Endothelial cell of hepatic sinusoid (primary cell): ENCODE data around the gene PHF11.

Experiments
- in situ Hi-C: cut with HindIII; loops from 2 replicates; pipeline ENCODE4 v1.10.0; 2017; ENCODE audit warnings: low sequenced_read_pairs

Gene PHF11

DNA sequence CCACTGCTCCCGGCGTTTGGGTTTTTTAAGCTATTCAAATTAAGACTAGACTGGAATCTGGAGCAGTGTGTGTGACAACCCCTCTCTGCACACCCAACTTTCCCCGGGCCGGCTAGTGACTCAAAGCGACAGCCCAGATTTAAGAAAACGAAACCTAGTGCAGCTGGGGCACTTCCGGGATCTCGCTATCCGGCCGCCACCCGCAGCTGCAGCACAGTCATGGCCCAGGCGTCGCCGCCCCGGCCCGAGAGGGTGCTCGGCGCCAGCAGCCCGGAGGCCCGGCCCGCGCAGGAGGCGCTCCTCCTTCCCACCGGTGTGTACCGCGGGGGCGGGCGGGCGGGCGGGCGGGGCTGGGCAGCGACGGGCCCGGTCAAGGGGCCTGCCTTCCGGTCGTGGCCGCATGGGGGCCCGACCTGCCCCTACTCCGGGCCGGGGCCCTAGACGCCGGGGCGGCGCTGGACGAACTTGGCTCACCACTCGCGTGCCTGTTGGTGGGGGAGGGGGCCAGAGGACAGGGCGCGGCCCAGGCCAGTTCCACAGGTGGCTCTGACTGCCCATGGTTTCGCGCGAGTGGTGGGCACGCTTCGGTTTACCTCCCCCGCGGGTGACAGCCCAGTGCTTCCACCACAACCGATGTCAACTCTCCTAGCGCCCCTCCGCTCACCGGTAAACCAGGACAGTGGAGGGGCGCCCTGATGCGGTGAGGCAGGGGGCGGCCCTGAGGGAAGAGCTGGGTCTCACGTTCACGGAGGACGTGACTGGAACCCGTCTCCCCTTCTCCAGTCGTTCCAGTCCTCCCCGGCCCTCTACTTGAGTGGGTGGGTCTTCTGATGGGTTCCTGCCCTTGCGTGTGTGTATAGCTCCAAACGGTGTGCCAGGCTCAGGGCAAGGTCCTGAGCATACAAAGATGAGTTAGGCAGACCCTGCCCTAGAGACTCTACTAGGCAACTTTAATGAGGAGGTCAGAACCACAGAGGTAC is at the start of gene PHF11:
TSS of gene PHF11 (plus strand) at position 171 of the 980 bp plus-strand sequence. CDS start at position 220, 49 bp downstream.
- in situ Hi-C loops: no loop called here

DNA sequence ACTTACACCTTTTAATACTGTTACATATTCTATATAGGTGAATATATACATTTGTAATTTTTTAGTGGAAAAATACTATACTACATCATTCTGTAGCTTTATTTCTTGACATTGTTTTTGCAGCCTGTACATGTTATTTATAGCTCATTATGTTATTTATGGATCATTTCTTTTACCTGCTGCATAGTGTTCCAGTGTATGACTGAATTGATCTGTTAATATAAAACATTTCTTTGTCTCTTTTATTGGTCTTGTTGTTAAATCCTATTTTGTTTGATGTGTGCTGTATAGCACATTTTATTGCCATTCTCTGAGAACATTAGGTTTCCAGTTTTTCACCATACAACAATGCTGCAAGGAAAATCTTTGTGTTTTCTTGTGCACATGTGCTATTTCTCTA is 49.3 kb upstream of the PHF11 start:
- in situ Hi-C loops: loop anchor here (5.0 kb wide), 1 partner anchor 46 kb away; no protein-coding TSS in a partner anchor

DNA sequence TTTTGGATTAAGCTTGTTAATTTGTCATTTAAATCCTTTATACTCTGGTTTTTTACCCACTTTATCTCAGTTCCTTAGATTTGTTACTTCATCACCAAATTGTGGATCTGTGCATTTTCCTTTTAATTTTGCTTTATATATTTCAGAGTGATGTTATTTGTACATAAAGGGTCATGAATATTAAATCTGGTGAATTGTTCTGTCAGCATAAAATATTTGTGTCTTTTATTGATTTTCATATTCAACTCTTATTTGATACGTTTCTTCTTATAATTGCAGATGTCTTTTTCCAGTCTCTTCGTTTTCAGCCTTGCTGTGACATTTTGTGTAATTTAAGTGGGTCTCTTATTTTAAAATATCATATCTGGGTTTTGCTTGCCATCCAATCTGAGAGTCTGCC is 47.0 kb upstream of the PHF11 start:
- in situ Hi-C loops: loop anchor here (5.0 kb wide), 1 partner anchor 44 kb away; no protein-coding TSS in a partner anchor

DNA sequence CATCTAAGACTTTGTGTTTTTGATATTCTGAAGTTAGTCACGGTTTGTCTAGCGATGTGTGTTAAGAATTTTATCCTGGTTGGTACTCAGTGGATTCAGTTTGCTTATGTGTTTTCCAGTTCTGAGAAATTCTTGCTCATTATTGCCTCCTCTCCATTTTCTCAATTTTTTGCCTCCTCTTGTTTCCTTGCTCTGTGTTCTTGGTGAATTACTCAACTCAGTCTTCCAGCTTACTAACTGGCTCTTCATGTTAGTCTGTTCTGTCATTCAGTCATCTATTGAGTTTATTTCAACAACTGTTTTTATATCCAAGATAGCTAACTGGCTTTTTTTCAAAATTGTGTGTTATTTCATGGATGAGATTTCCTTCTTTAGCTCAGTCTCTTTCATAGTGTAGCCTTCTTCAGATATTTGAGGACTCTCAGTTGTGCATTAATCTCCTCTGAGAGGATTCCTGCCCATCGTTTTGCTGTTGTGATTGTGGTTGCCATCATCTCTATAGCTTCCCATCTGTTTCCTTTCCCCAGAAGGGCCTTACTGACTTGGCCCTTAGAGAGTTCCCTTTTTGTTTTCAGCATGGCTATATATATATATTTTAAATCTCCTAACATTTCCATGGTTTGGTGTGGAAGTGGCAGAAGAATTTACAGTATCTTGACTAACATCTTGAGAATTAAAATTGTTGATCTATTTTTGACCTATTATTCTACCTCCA is 45.5 kb upstream of the PHF11 start:
- in situ Hi-C loops: no loop called here

DNA sequence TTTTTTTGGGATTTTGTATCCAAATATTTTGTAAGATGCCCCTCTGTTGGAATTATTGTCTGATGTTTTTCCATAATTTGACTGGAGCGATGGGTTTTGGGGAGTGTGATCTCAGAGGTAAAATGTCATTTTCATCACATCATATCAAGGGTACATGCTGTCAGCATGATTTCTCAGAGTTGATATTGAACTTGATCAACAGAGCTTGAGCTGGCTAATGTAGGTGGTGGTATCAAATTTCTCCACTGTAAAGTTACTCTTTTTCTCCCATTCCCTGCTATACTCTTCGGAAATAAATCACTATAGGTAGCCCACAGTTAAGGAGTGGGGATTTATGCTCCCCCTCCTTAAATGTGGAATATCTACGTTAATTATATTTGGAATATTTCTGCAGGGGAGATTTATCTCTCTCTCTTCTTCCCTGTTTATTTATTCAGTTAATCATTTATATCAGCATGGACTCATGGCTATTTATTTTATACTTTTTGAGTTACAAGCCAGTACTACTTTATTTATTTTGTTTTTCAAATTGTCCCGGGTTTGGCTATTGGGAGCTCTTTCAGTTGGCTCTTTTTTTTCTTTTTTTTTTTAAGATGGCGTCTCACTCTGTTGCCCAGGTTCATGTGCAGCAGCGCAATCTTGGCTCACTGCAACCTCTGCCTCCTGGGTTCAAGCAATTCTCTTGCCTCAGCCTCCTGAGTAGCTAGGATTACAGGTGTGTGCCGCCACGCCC is 42.9 kb upstream of the PHF11 start:
- in situ Hi-C loops: no loop called here

DNA sequence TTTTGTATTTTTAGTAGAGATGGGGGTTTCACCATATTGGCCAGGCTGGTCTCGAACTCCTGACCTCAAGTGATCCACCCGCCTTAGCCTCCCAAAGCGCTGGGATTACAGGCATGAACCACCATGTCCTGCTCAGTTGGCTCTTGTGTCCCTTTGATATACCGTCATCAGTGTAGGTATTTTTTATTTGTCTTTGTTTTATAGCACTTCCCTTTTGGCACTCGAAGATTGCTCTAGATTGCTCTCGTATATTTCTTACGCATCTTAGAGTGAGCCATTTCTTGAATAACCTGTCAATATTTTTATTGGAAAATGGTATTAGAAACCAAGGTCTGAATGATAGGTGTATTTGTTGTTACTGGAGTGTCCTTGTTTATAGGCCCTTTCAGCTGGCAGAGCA is 42.3 kb upstream of the PHF11 start:
- in situ Hi-C loops: no loop called here

DNA sequence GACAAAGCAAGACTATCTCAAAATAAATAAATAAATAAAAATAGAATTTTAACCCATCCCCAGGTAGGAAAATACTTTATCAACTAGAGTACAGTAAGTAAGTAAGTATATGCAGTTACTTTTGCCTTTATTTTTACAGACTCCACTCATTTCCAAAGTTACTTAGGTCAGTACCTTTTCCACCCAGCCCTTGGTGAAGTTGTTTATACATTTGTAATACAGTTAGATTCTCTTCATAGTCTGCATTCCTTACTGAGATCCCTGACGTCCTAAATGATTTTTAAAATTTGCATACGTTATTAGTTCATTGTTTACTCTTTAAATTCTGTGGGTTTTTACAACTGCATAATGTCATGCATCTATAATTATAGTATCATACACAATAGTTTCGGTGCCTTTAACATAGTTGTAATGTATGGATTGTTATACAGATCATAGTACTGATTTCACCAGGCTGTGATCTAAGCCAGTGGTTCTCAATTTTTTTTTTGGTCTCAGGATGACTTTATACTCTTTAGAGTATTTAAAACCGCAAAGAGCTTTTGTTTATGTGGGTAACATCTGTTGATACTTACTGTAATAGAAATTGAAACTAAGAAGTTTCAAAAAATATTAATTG is 41.3 kb upstream of the PHF11 start:
- in situ Hi-C loops: loop anchor here (5.0 kb wide), 1 partner anchor 73 kb away; no protein-coding TSS in a partner anchor

DNA sequence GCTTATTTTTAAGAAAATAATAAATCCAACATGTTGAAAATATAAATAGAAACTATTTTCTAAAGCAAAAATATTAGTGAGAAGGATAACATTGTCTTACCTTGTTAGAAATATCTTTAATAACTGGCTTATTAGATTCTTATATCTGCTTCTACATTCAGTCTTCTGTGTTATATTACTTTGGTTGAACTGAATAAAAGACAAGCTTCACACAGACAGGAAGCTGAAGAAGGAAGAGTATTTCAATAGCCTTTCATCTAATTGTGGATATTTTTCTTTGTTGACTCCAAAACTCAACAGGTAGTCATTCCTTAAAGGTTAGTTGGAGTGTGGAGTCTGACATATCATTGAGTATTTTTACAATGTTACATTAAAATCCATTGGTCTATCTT is 40.8 kb upstream of the PHF11 start:
- in situ Hi-C loops: loop anchor here (5.0 kb wide), 1 partner anchor 72 kb away; no protein-coding TSS in a partner anchor

DNA sequence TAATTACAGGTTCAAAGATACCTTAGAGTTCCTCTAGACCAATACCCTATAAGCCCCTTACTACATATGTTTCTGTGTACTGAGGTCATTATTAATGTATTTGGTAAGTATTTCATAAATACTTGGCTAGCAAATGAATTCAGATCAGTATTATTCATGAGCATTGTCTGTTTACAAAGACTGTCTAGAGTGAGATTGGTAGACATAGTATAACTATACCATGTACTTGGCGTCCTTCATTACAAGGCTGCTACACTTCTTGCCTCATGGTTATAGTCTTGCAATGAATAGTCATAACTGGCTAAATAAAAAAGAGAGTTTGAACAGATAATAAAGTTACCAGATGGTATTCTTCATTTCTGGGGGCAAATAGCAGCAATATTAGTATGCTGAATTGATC is 39.6 kb upstream of the PHF11 start:
- in situ Hi-C loops: loop anchor here (5.0 kb wide), 1 partner anchor 71 kb away; no protein-coding TSS in a partner anchor

DNA sequence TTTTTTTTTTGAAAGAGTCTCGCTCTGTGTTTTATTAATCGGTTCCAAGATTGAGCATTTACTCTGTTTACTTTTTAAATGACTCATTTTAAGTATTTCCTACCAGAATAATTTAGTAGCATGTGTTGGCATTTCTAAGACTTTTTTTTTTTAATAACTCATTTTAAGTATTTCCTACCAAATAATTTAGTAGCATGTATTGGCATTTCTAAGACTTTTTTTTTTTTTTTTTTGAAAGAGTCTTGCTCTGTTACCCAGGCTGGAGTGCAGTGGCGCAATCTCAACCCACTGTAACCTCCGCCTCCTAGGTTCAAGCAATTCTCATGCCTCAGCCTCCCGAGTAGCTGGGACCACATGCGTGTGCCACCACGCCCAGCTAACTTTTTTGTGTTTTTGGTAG is 38.5 kb upstream of the PHF11 start:
- in situ Hi-C loops: loop anchor here (5.0 kb wide), 1 partner anchor 70 kb away; no protein-coding TSS in a partner anchor

DNA sequence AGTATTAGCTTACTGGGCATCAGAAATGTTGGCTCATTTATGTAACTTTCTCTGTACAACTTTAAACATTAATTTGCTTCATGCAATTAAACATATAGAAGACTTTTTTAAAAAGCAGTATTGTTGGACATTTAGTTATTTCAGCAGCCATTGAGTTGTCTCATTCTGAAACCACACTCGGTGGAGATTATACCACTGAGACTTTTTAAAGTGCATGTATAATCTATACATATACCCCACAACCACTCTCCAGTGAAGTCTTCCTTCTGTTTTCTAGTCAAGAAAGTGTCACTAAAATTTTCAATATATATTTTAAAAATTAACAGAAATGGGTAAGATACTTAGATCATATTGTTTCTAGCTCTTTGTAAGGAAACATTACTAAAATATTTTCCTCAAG is 36.2 kb upstream of the PHF11 start:
- in situ Hi-C loops: loop anchor here (5.0 kb wide), 1 partner anchor 68 kb away; no protein-coding TSS in a partner anchor

DNA sequence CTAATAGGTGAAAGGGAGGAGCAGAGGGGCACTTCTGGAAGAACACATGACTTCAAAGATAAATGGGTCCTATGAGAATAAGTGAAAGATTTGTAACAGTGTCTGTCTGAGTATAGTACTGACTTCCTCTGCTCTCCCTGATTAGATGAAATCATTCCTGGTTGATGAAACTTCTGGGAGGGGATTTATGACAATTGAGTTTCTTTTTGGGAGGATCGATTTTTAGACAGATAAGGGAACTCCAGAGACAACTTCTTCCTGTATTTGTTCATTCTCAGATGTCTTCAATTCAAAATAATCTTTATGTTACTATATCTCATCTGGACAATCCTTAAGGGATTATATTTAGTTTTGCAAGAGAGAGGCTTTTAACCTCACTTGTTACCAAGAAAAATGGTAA is 31.7 kb upstream of the PHF11 start:
- in situ Hi-C loops: no loop called here

DNA sequence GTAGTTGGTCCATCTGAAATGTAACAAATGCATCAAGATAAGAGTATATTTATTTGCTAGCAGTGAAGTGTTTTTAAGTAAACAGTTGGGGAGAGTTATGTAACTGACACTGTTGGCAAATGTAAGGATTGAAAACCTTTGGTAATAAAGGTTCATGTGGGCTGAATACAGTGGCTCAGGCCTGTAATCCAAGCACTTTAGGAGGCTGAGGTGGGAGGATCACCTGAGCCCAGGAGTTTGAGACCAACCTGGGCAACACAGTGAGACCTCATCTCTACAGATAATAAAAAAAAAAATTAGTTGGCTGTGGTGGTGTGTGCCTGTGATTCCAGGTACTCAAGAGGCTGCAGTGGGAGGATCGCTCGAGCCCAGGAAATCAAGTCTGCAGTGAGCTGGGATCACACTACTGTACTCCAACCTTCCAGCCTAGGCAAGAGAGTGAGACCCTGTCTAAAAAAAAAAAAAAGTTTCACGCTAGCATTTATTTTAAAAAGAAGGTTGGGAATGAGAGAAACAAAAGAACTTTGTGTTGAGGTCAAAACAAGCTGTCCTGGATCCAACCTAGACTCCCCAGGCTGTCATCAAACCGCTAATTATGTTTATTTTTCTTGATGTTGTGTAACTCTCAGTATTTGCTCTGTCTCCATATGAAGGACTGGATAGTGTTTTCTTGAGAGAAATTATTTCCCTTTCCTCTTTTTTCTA is 31.0 kb upstream of the PHF11 start:
- in situ Hi-C loops: no loop called here

DNA sequence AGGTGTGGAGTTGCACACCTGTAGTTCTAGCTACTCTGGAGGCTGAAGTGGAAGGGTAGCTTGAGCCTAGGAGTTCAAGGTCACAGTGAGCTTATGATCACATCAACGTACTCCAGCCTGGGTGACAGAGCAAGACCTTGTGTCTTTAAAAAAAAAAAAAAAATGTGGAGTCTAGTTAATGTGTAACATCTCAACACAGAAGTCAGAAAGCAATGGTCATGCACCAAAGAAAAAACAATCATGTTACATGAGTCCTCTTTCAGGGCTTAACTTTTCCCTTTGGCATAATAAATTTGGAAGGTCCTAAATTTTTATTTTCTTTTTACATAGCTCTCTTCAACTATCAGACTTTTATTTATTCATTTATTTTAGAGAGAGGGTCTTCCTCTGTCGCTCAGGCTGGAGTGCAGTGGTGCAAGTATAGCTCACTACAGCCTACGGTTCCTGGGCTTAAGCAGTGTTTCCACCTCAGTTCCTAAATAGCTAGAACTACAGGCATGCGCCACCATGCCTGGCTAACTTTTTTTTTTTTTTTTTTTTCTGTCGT is 29.4 kb upstream of the PHF11 start:
- in situ Hi-C loops: no loop called here

DNA sequence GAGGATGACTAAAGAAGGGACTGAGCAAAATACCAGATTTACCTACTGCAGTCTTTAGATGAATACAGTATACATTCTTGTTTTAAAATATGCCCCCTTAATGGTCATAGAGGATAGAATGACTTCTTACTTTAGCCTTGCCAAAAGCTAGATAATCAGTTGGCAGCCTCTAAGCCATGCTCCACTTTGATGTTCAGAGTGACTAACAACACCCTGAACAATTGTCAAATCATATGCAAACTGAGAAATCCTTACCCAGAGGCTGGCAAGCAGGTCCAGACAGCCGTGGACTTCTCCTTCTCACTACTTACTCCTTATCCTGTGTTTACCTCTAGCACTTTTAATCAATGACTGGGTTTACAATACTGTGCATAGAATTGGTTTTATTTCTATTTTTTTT is 23.6 kb upstream of the PHF11 start:
- in situ Hi-C loops: no loop called here

DNA sequence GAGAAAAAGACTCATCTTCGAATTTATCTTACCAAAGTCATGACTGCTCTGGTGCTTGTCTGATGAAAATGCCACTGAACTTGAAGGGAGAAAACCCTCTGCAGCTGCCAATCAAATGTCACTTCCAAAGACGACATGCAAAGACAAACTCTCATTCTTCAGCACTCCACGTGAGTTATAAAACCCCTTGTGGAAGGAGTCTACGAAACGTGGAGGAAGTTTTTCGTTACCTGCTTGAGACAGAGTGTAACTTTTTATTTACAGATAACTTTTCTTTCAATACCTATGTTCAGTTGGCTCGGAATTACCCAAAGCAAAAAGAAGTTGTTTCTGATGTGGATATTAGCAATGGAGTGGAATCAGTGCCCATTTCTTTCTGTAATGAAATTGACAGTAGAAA is 19.2 kb upstream of the PHF11 start:
- in situ Hi-C loops: loop anchor here (5.0 kb wide), 1 partner anchor 94 kb away; no protein-coding TSS in a partner anchor

DNA sequence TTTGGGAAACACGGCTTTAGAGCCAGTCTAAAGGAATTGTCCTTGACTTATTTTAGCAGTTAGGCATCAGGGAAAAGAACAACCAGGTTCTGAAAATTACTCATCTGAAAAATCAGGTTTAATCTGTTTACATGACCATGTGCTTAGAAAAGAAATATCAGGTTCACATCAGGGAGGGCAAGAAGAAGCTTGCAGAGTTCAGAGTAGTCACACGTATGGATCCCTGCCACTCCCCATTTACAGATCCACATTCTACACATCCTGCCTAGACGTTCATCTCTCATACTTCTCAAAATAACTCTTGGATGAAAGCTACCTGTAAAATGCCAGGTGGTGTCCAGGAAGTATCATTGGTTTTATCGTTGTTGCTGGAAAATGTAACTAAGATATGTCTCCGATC is 14.0 kb upstream of the PHF11 start:
- in situ Hi-C loops: no loop called here

DNA sequence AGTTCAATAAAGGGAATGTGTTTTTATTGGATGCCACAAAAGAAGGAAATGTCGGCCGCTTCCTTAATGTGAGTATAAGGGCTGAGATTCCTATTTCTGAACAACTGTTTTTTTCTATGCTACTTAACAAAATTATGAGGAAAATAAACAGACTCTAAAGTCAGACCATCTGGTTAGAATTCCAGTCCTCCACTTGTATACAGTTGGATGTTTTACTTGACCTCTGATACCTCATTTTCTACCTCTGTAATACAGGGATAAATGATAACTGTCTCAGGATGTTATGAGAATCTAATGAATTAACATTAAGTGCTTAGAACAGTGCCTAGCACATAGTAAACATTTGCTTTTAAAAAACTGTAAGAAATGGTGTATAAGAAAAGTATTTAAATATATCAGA is 7.2 kb upstream of the PHF11 start:
- in situ Hi-C loops: no loop called here

DNA sequence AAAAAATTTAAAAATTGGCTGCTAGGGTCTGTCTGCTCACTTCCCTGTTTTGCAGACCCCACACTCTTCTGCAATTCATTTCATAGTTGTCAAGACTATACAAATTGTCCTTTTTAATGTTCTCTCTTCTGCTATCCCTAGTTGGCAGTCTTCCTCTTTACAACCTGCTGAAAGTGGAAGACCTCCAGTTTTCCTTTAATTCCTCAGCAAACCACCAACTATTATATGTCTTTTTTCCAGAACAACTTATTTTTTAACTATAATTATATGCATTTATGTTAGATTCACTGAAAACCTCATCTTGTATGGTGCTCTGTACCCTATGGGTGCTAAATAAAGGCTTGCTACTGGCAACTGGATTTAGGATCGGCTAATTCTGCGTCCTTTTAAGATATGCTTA is 1.1 kb upstream of the PHF11 start:
- in situ Hi-C loops: loop anchor here (5.0 kb wide), 2 partner anchors 33 to 47 kb away; no protein-coding TSS in a partner anchor
